ENCODE data around the gene RPS6KA1.

DNA sequence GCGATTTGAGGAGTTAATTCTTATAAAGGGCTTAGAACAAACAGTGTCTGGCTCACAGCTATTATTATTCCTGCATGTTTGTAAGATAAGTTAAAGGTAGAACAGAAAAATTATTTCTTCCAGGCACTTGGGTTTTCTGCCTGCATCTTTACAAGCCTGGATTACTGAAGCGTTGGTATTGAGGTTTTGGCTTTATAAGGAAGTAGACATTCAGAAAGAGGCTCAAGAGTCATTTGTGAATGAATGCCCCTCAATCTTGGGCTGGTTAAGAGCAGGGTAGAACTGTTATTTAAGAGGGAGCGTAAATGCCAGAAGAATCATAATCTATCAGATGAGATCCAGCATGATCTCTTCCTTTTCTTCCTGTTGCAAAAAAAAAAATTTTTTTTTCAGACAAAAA lies 89.0 kb downstream of the RPS6KA1 start:
- TF ChIP-seq, protein P1, sequence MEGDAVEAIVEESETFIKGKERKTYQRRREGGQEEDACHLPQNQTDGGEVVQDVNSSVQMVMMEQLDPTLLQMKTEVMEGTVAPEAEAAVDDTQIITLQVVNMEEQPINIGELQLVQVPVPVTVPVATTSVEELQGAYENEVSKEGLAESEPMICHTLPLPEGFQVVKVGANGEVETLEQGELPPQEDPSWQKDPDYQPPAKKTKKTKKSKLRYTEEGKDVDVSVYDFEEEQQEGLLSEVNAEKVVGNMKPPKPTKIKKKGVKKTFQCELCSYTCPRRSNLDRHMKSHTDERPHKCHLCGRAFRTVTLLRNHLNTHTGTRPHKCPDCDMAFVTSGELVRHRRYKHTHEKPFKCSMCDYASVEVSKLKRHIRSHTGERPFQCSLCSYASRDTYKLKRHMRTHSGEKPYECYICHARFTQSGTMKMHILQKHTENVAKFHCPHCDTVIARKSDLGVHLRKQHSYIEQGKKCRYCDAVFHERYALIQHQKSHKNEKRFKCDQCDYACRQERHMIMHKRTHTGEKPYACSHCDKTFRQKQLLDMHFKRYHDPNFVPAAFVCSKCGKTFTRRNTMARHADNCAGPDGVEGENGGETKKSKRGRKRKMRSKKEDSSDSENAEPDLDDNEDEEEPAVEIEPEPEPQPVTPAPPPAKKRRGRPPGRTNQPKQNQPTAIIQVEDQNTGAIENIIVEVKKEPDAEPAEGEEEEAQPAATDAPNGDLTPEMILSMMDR (conservative IDR thresholded peaks at IDR 0.05 in 1 of 2, IDR thresholded peaks at IDR 0.05 in 1 of 2; ENCODE audit: extremely low read depth in 1 of 2, insufficient read depth in 1 of 2, low read depth in 1 of 2, low read length in 2 of 2) = no peak
- no peak for TF ChIP-seq EZH2 (IDR thresholded peaks at IDR 0.05; ENCODE audit: borderline replicate concordance, low read length)
